Activated naive CD8-positive, alpha-beta T cell treated with anti-CD3 and anti-CD28 coated beads, Interleukin-2, amount 50 U/mL, for 24 hours (primary cell): Measurements from ENCODE around the gene PES1.
"Not testable (repeated sequence)": the region's sequence is repeated elsewhere in the genome, so short reads cannot be mapped to it uniquely, and the experiment has no call there.

Source experiments
- ATAC-seq: fragments of 150-1000 bp; cut with Tn5 transposase; one replicate; pipeline ENCODE4 v1.10.0; 2021
- DNase-seq: peaks from one replicate; pipeline ENCODE4 v3.0.0; 2021
- H3K27ac Mint-ChIP-seq: one replicate; pipeline ENCODE4 v1.8.0; 2021; ENCODE audit warnings: mild to moderate bottlenecking, mixed read lengths
- H3K27me3 Mint-ChIP-seq: one replicate; pipeline ENCODE4 v1.8.0; 2021; ENCODE audit warnings: mixed read lengths
- H3K36me3 Mint-ChIP-seq: one replicate; pipeline ENCODE4 v1.8.0; 2021; ENCODE audit warnings: low read depth, mixed read lengths
- H3K4me1 Mint-ChIP-seq: one replicate; pipeline ENCODE4 v1.8.0; 2021; ENCODE audit warnings: mixed read lengths
- H3K4me3 Mint-ChIP-seq: one replicate; pipeline ENCODE4 v1.8.0; 2021; ENCODE audit warnings: mild to moderate bottlenecking, moderate library complexity, mixed read lengths
- H3K9me3 Mint-ChIP-seq: one replicate; pipeline ENCODE4 v1.8.0; 2021; ENCODE audit warnings: mixed read lengths

PES1 gene

DNA sequence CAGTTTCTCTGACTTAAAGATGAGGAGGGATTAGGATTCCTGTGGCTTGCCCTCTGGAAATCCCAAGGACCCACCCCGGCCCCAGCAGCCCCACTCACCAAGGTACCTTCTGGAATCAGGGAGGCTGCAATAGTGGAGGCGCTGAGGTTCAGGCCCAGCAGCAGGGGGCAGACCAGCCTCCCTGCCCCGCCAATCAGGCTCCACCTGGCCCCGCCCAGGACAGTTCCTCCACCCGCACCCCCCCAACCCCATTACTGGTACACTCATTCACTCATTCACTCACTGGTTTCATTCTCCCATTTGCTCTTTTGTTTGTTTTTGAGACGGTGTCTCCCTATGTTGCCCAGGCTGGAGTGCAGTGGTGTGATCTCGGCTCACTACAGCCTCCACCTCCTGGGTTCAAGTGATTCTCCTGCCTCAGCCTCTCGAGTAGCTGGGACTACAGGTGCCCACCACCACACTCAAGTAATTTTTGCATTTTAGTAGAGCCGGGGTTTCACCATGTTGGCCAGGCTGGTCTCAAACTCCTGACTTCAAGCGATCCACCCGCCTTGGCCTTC, 31.0 kb downstream of the PES1 start:
- not testable (repeated sequence) for H3K27me3 Mint-ChIP-seq, H3K4me1 Mint-ChIP-seq, DNase-seq, H3K36me3 Mint-ChIP-seq, H3K4me3 Mint-ChIP-seq, H3K9me3 Mint-ChIP-seq, H3K27ac Mint-ChIP-seq
- ATAC-seq, result peak; percentile 50

DNA sequence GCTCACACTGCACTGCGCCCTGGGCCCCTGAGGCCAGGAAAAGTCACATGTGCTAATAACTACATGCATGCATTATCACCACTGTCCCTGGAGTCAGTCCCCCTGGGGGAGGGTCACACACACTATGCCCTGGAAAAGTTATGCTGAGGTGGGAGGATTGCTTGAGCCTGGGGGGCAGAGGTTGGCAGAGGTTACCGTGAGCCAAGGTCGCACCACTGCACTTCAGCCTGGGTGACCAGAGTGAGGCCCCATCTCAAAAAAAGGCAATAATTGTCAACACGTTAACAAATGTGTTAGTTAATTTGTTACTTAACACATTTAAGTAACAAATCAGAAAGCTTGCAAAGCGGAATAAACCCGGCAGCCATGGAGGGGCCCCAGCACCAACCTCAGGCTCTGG, 31.8 kb downstream of the PES1 start:
- Mint-ChIP-seq H3K36me3 (no peaks in the 10 kb centered on the region), H3K4me1 (no peaks in the 10 kb centered on the region), H3K9me3 (no peaks in the 10 kb centered on the region), H3K27ac (no peak overlapping the region), H3K27me3 (no peaks in the 10 kb centered on the region), H3K4me3 (no peak overlapping the region)
- DNase-seq, result no peak
- ATAC-seq, result no peak

DNA sequence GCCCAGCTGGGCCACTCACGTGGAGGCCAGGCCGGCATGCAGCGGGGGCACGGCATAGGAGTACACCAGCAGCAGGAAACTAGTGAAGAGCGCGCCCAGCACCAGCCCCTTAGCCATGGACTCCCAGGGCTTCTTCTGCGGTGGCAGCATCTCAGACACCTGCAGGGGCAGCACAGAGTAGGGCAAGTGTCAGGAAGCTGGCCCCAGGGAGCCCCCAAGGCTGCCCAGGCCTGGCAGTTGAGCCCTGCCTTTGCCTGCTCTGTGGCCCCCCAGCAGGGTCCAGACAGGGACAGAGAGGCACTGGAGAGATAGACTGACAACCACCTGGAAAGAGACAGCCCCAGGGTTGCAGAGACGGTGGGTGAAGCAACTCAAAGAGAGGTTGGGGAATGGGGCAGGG, 34.5 kb downstream of the PES1 start:
- DNase-seq (no peak), ATAC-seq (no peak)
- Mint-ChIP-seq H3K36me3 (no peaks in the 10 kb centered on the region), H3K9me3 (no peaks in the 10 kb centered on the region), H3K4me3 (no peak overlapping the region), H3K4me1 (no peaks in the 10 kb centered on the region), H3K27ac (no peak overlapping the region), H3K27me3 (no peaks in the 10 kb centered on the region)

DNA sequence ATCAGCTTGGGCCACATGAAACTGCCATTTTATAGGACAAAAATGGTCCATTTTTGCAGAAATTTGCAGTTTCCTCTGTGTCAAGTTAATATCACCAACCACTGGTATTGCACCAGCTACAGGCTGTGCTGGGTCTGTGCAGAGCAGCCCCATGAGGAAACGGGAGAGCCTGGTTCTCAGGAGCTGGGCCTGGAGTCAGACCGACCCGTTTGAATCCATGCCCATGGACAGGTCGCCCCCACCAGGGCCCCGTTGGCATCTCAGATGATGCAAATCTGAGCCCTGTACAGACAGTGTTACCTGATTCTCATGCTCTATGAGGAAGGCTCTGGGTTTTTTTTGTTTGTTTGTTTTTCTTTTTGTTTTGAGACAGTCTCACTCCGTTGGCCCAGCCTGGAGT, 35.3 kb downstream of the PES1 start:
- Mint-ChIP-seq H3K36me3 (no peaks in the 10 kb centered on the region), H3K4me3 (no peak overlapping the region), H3K4me1 (no peaks in the 10 kb centered on the region), H3K27me3 (no peaks in the 10 kb centered on the region), H3K27ac (no peak overlapping the region), H3K9me3 (no peaks in the 10 kb centered on the region)
- ATAC-seq (no peak), DNase-seq (no peak)

DNA sequence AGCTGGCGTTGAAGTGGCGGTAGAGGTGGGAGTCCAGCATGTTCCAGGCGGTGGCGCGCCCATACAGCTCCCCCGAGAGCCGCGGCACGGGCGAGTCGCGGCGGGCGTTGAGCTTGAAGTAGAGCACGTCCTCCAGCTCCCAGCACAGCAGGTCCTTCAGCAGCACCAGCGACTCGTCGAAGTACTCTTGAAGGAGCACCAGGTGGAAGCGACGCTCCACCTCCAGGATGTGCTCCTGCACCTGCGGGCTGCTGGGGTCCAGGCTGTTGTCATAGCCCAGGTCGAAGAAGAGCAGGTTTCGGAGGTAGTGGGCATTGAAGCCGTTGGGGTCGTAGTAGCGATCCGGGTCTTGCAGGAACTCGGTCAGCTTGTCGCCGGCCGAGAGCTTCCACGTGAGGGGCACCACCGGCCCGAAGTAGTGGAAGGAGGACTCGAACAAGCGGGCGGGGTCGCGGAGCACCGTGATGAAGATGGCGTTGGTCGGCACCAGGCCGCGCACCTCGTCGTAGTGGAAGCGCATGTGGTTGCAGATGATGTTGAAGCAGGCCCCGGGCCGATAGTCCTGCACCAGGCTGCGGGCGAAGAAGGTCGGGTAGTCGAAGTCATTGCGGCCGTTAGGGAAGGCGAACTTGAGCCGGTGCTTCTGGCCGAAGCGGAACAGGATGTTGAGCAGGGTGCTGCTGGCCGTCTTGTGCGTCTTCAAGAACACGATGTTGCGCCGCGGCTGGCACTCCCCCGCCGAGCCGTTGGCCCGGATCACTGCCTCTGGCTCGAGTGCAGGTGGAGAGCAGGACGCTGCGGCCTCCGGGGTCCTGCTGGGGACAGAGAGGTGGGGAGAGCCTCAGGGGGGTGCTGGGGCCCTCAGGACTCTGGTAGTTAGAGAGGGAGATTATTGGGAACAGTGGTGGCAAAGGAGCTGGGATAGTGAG, 36.2 kb downstream of the PES1 start:
- Mint-ChIP-seq H3K4me3 (no peak overlapping the region), H3K27me3 (no peaks in the 10 kb centered on the region), H3K27ac (no peak overlapping the region), H3K36me3 (no peaks in the 10 kb centered on the region), H3K9me3 (no peaks in the 10 kb centered on the region), H3K4me1 (no peaks in the 10 kb centered on the region)
- no peak for ATAC-seq
- DNase-seq, result no peak

DNA sequence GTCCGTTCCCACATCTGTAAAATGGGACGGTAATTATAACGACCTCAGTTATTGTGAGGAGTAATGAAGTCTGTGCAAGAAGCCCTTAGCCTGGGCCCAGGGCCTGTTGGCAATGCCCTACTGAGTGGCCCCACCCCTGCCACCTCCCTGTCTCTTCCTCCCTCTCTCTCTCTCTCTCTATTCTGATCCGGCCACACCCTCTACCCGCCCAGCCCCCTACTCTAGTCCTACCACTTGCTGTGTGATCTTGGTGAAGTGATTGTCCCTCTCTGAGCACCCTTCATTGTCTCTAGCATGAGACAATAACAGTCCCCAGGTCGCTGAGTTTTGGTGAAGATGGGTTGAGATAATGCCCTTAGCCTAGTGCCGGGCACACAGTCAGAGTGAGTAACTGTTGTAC, 37.7 kb downstream of the PES1 start:
- ATAC-seq (no peak), DNase-seq (no peak)
- Mint-ChIP-seq H3K27me3 (peaks cover 3% of the 10 kb centered on the region), H3K9me3 (no peaks in the 10 kb centered on the region), H3K4me3 (no peak overlapping the region), H3K4me1 (no peaks in the 10 kb centered on the region), H3K27ac (no peak overlapping the region), H3K36me3 (no peaks in the 10 kb centered on the region)

DNA sequence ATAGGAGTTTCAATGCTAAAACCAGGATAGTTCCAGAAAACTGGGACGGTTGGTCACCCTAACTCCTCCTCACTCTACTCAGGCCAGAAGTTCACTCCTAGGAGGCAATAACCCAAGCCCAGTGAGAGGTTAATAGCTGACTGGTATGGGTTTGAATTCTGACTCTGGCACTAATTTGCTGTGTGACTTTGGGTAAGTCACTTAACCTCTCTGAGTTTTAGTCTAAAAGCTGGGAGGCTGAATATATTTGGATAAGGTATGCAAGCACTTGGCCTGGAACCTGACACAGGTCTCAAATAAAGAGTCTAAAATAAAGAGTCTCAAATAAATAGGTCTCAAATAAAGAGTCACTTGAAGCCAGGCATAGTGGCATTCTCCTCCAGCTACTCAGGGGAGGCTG, 39.0 kb downstream of the PES1 start:
- Mint-ChIP-seq H3K36me3 (no peaks in the 10 kb centered on the region), H3K4me1 (no peaks in the 10 kb centered on the region), H3K4me3 (no peak overlapping the region), H3K27ac (no peak overlapping the region), H3K9me3 (no peaks in the 10 kb centered on the region), H3K27me3 (peaks cover 7% of the 10 kb centered on the region)
- DNase-seq, result no peak
- ATAC-seq, result no peak

DNA sequence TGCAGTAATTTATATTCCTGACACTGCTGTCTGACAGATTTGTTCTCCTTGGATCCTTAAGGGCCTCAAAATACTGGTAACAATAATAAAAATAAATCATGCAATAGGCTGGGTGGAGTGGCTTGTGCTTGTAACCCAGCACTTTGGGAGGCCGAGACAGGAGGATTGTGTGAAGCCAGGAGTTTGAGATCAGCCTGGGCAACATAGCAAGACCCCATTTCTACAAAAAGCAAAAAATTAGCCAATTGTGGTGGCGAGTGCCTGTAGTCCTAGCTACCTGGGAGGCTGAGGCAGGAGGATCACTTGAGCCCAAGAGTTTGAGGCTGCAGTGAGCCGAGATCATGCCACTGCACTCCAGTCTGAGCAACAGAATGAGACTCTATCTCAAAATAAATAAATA, 39.9 kb downstream of the PES1 start:
- not testable (repeated sequence) for H3K4me3 Mint-ChIP-seq, H3K36me3 Mint-ChIP-seq, H3K27ac Mint-ChIP-seq, DNase-seq, H3K27me3 Mint-ChIP-seq, H3K9me3 Mint-ChIP-seq, H3K4me1 Mint-ChIP-seq, ATAC-seq

DNA sequence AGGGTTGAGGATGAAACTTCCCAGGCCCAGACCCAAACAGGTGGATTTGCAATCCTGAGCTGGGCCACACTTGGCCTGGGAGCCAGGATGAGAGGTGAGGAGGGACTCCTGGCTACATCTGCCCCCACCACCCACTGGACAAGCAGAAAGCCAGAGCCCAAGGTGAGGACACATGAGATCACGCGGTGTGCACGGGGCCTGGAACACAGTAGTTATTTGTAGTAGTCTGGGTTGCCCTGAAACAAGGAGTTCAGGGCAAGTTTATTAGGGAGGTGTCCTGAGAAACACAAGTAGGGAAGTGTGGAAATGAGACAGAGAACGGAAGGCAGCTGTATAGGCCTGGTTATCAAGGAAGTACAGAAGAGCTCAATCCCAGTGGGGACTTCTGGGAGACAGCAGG, 44.5 kb downstream of the PES1 start:
- Mint-ChIP-seq H3K9me3 (no peaks in the 10 kb centered on the region), H3K4me3 (no peak overlapping the region), H3K36me3 (no peaks in the 10 kb centered on the region), H3K4me1 (no peaks in the 10 kb centered on the region), H3K27me3 (peaks cover 33% of the 10 kb centered on the region), H3K27ac (no peak overlapping the region)
- no peak for ATAC-seq
- no peak for DNase-seq

DNA sequence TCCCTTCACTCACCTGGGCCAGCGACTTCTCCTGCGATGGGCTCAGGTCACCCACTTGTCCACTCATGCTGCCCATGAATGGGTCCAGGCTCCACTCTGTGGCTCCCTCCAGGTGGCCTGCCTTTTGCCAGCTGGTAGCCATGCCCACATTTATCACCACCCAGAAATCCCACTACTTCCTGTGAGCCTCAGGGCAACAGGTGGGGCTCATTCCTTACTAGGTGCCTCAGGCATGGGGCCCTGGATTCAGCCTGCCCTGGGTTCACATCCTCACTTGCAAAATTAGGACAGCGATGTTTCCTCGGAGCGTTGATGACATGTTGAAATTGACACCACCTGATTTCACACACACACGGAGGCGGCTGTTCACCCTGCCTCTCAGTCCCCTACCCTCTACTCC, 45.1 kb downstream of the PES1 start, which contains the start of gene SEC14L6:
Gene SEC14L6, minus strand, starts transcription at position 126 of the 400 bp plus-strand sequence. Its CDS starts 59 bp downstream, at position 67.
- H3K27me3 Mint-ChIP-seq, result peaks cover 36% of the 10 kb centered on the region

DNA sequence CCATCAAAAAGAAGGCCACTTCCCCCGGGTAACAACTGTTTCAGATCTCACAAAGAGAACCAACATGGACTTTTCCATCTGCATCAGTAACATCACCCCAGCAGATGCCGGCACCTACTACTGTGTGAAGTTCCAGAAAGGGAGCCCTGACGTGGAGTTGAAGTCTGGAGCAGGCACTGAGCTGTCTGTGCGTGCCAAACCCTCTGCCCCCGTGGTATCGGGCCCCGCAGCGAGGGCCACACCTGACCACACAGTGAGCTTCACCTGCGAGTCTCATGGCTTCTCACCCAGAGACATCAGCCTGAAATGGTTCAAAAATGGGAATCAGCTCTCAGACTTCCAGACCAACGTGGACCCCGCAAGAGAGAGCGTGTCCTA, 48.9 kb downstream of the PES1 start:
- H3K4me1 Mint-ChIP-seq, result peaks cover 1% of the 10 kb centered on the region
- peaks cover 41% of the 10 kb centered on the region for H3K27me3 Mint-ChIP-seq
- no peak overlapping the region for H3K27ac Mint-ChIP-seq
- H3K9me3 Mint-ChIP-seq, result no peaks in the 10 kb centered on the region
- no peak overlapping the region for H3K4me3 Mint-ChIP-seq
- ATAC-seq (no peak), DNase-seq (no peak)
- no peaks in the 10 kb centered on the region for H3K36me3 Mint-ChIP-seq

More for the DNA sequence above, 45.1 kb downstream of the PES1 start, which contains the start of gene SEC14L6:
- Mint-ChIP-seq H3K36me3 (no peaks in the 10 kb centered on the region), H3K9me3 (no peaks in the 10 kb centered on the region), H3K4me1 (peaks cover 1% of the 10 kb centered on the region), H3K4me3 (no peak within 1 kb of the TSS), H3K27ac (no peak within 1 kb of the TSS)
- ATAC-seq (no peak), DNase-seq (no peak)

DNA sequence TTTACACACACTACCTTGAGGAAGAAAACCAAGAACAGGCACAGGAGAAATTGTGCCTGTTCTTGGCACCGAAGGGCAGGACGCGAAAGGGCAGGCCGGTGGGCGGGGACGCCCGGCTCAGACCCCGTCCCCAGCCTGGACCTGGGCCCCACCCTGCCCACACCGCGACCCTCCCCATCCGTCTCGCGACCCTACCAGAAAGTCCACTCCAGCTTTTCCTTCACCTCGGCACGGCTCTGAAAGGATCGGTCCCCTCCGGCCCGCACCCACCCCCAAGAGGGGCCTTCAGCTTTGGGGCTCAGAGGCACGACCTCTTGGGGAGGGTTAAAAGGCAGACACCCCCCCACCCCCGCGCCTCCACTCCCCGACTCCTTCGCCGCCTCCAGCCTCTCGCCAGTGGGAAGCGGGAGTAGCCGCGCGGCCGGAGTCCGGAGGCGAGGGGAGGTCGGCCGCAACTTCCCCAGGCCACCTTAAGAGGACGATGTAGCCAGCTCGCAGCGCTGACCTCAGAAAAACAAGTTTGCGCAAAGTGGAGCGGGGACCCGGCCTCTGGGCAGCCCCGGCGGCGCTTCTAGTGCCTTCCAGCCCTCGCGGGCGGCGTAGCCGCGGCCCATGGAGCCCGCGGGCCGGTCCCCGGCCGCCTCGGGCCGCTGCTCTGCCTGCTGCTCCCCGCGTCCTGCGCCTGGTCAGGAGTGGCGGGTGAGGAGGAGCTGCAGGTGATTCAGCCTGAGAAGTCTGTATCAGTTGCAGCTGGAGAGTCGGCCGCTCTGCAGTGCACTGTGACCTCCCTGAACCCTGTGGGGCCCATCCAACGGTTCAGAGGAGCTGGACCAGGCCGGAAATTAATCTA, 49.5 kb downstream of the PES1 start:
- Mint-ChIP-seq H3K27me3 (peaks cover 40% of the 10 kb centered on the region), H3K36me3 (no peaks in the 10 kb centered on the region), H3K27ac (no peak overlapping the region), H3K4me1 (peaks cover 1% of the 10 kb centered on the region), H3K4me3 (no peak overlapping the region), H3K9me3 (no peaks in the 10 kb centered on the region)
- DNase-seq (no peak), ATAC-seq (no peak)

DNA sequence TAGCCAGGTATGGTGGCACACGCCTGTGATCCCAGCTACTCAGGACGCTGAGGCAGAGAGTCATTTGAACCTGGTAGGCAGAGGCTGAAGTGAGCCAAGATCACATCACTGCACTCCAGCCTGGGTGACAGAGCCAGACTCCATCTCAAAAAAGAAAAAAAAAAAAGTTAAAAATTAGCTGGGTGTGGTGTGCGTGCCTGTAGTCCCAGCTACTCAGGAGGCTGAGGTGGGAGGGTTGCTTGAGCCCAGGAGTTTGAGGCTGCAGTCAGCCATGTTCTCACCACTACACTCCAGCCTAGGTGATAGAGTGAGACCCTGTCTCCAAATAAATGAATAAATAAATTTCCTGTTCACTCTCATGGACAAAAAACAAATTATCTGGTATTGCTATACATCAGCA, 50.2 kb downstream of the PES1 start:
- not testable (repeated sequence) for DNase-seq, H3K9me3 Mint-ChIP-seq, H3K27ac Mint-ChIP-seq, H3K36me3 Mint-ChIP-seq, H3K4me1 Mint-ChIP-seq, ATAC-seq, H3K4me3 Mint-ChIP-seq
- H3K27me3 Mint-ChIP-seq, result peaks cover 40% of the 10 kb centered on the region

DNA sequence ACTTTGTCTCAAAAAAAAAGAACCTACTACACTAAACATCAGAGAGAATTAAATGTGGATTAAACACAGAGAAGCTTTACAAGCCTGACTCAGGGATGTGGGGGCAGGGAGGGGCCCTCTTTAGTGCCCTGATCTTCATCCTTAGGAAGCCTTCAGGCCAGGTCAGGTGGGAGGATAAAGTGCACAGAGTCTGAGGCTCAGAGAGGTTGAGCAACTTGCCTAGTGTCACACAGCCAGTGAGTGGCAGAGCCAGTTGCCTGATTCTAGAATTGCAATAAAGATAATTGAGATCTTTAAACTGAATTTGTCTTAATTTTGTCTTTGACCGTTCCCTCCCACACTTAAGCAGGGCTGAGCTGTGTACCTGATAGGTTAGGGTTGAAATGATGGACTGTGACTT, 52.3 kb downstream of the PES1 start:
- Mint-ChIP-seq H3K4me1 (peaks cover 7% of the 10 kb centered on the region), H3K36me3 (no peaks in the 10 kb centered on the region), H3K27ac (no peak overlapping the region), H3K27me3 (peaks cover 32% of the 10 kb centered on the region), H3K9me3 (no peaks in the 10 kb centered on the region), H3K4me3 (no peak overlapping the region)
- DNase-seq (no peak), ATAC-seq (no peak)

DNA sequence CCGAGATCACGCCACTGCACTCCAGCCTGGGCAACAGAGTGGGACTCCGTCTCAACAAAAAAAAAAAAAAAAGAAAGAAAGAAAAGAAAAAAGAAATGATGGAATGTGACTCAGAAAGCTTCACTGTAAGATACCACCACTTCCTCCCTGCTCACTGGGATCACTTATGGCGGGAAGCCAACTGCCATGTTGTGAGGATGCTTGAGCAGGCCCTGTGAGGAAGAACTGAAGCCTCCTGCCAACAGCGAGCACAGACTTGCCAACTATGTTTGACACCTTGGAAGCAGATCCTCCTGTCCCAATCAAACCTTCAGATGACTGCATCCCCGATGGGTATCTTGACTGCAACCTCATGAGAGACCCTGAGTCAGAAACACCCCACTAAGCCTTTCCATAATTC, 53.4 kb downstream of the PES1 start:
- DNase-seq (no peak), ATAC-seq (no peak)
- Mint-ChIP-seq H3K9me3 (no peaks in the 10 kb centered on the region), H3K36me3 (no peaks in the 10 kb centered on the region), H3K4me3 (no peak overlapping the region), H3K4me1 (peaks cover 7% of the 10 kb centered on the region), H3K27ac (no peak overlapping the region), H3K27me3 (peaks cover 23% of the 10 kb centered on the region)
